Stimulated activated CD4-positive, alpha-beta T cell treated with anti-CD3 and anti-CD28 coated beads, Interleukin-15, amount 100 ng/mL, for 24 hours (primary cell): Measurements from ENCODE around the gene SLC22A23.

Experiments used
- DNase-seq: peaks from one replicate; pipeline ENCODE4 v3.0.0-alpha.2; 2020

The SLC22A23 gene

GRCh38 chr6:3350252-3350796 lies 106.5 kb downstream of the SLC22A23 start:
- no peak for DNase-seq

- DNase-seq: no peak
Observed at GRCh38 chr6:3349388-3350251, 107.2 kb downstream of the SLC22A23 start.

- no peak for DNase-seq
Observed at GRCh38 chr6:3348821-3349220, 108.0 kb downstream of the SLC22A23 start.

GRCh38 chr6:3347826-3348225 lies 109.0 kb downstream of the SLC22A23 start:
- no peak for DNase-seq

- DNase-seq: no peak
Observed at GRCh38 chr6:3347247-3347646, 109.6 kb downstream of the SLC22A23 start.

- DNase-seq: no peak
Observed at GRCh38 chr6:3346476-3346875, 110.4 kb downstream of the SLC22A23 start.

- no peak for DNase-seq
Observed at GRCh38 chr6:3345836-3346235, 111.0 kb downstream of the SLC22A23 start.

- DNase-seq: no peak
Observed at GRCh38 chr6:3343089-3343883, 113.6 kb downstream of the SLC22A23 start.

- DNase-seq: no peak
Observed at GRCh38 chr6:3341467-3341866, 115.4 kb downstream of the SLC22A23 start.

- DNase-seq: no peak
Observed at GRCh38 chr6:3340894-3341293, 116.0 kb downstream of the SLC22A23 start.

- no peak for DNase-seq
Observed at GRCh38 chr6:3340358-3340802, 116.5 kb downstream of the SLC22A23 start.

GRCh38 chr6:3339811-3340210 lies 117.0 kb downstream of the SLC22A23 start:
- DNase-seq: no peak

- no peak for DNase-seq
Observed at GRCh38 chr6:3337521-3338350, 119.1 kb downstream of the SLC22A23 start.

GRCh38 chr6:3336859-3337515 lies 119.9 kb downstream of the SLC22A23 start:
- DNase-seq: no peak

GRCh38 chr6:3336066-3336786 lies 120.6 kb downstream of the SLC22A23 start:
- DNase-seq: no peak

GRCh38 chr6:3335169-3335568 lies 121.7 kb downstream of the SLC22A23 start:
- no peak for DNase-seq

GRCh38 chr6:3334555-3334954 lies 122.3 kb downstream of the SLC22A23 start:
- DNase-seq: no peak

- DNase-seq: no peak
Observed at GRCh38 chr6:3333263-3333662, 123.6 kb downstream of the SLC22A23 start.

GRCh38 chr6:3331971-3332370 lies 124.9 kb downstream of the SLC22A23 start:
- DNase-seq: no peak

GRCh38 chr6:3331494-3331893 lies 125.4 kb downstream of the SLC22A23 start:
- DNase-seq: no peak

GRCh38 chr6:3330199-3330598 lies 126.7 kb downstream of the SLC22A23 start:
- DNase-seq: no peak
